Measurements from ENCODE around the gene WIZ.

Gene WIZ

GRCh38 chr19:15437355-15438123 lies 12.2 kb downstream of the WIZ start:
- no peak for TF ChIP-seq CTCF (IDR thresholded peaks at IDR 0.05; ENCODE audit: unreplicated experiment in 3 of 3)
- no peaks in the 10 kb centered on the region for H3K9me3 Mint-ChIP-seq
- H3K4me1 Mint-ChIP-seq = peaks cover 6% of the 10 kb centered on the region
- peak overlapping the region in 1 of 3 experiments; percentile 50 for H3K27ac Mint-ChIP-seq
- no peaks in the 10 kb centered on the region for H3K27me3 Mint-ChIP-seq (ENCODE audit: low read depth)
- no peaks in the 10 kb centered on the region for H3K36me3 Mint-ChIP-seq (ENCODE audit: low read depth)
- H3K4me3 Mint-ChIP-seq = peak overlapping the region in 1 of 3 experiments; percentile 43

- Mint-ChIP-seq H3K9me3 (no peaks in the 10 kb centered on the region), H3K27ac (no peak overlapping the region), H3K36me3 (ENCODE audit: low read depth) (no peaks in the 10 kb centered on the region), H3K4me3 (no peak overlapping the region), H3K4me1 (peaks cover 6% of the 10 kb centered on the region), H3K27me3 (ENCODE audit: low read depth) (no peaks in the 10 kb centered on the region)
- TF ChIP-seq CTCF (IDR thresholded peaks at IDR 0.05; ENCODE audit: unreplicated experiment in 3 of 3) = no peak
Observed at GRCh38 chr19:15436826-15437110, 13.0 kb downstream of the WIZ start.

- no peaks in the 10 kb centered on the region for H3K9me3 Mint-ChIP-seq
- H3K4me3 Mint-ChIP-seq = peak overlapping the region in 2 of 3 experiments; percentile 13 to 28
- H3K4me1 Mint-ChIP-seq = peaks cover 11% of the 10 kb centered on the region
- TF ChIP-seq CTCF (IDR thresholded peaks at IDR 0.05; ENCODE audit: unreplicated experiment in 3 of 3) = no peak
- no peaks in the 10 kb centered on the region for H3K36me3 Mint-ChIP-seq (ENCODE audit: low read depth)
- no peaks in the 10 kb centered on the region for H3K27me3 Mint-ChIP-seq (ENCODE audit: low read depth)
- no peak overlapping the region for H3K27ac Mint-ChIP-seq
Observed at GRCh38 chr19:15436012-15436825, 13.5 kb downstream of the WIZ start.

- no peaks in the 10 kb centered on the region for H3K27me3 Mint-ChIP-seq (ENCODE audit: low read depth)
- H3K4me1 Mint-ChIP-seq = peaks cover 24% of the 10 kb centered on the region
- TF ChIP-seq CTCF (IDR thresholded peaks at IDR 0.05; ENCODE audit: unreplicated experiment in 3 of 3) = no peak
- H3K9me3 Mint-ChIP-seq = no peaks in the 10 kb centered on the region
- peak overlapping the region; percentile 95 to 98 (median 96) for H3K27ac Mint-ChIP-seq
- H3K4me3 Mint-ChIP-seq = peak overlapping the region; percentile 91 to 94 (median 91)
- peaks cover 4% of the 10 kb centered on the region for H3K36me3 Mint-ChIP-seq (ENCODE audit: low read depth)
Observed at GRCh38 chr19:15433519-15434069, 16.2 kb downstream of the WIZ start.

- no peak for TF ChIP-seq CTCF (IDR thresholded peaks at IDR 0.05; ENCODE audit: unreplicated experiment in 3 of 3)
- no peaks in the 10 kb centered on the region for H3K27me3 Mint-ChIP-seq (ENCODE audit: low read depth)
Observed at GRCh38 chr19:15432629-15433518, 16.9 kb downstream of the WIZ start.

More at GRCh38 chr19:15432629-15433518, 16.9 kb downstream of the WIZ start:
- H3K4me1 Mint-ChIP-seq = peaks cover 24% of the 10 kb centered on the region
- H3K27ac Mint-ChIP-seq = peak overlapping the region; percentile 95 to 98 (median 96)
- peaks cover 7% of the 10 kb centered on the region for H3K36me3 Mint-ChIP-seq (ENCODE audit: low read depth)
- H3K4me3 Mint-ChIP-seq = peak overlapping the region; percentile 91 to 94 (median 91)
- H3K9me3 Mint-ChIP-seq = no peaks in the 10 kb centered on the region
